Skeletal muscle tissue (tissue), 4 donors: ENCODE data around the gene SLCO3A1. TPM values are rescaled to one million over a fixed set of nuclear protein-coding genes. Genes with fewer than 3 reads are reported as not detected.

Experiments
- H3K27ac ChIP-seq: one replicate; pipeline ENCODE4 v1.7.0; 2013; ENCODE audit warnings: mild to moderate bottlenecking, low read depth, low read length, inconsistent platforms
- H3K27me3 ChIP-seq, 3 donors: one replicate each; pipeline ENCODE4 v1.7.0; 2013; ENCODE audit warnings: low read length in 3 of 3; ENCODE audit not compliant: control insufficient read depth in 3 of 3, insufficient read depth in 3 of 3
- H3K36me3 ChIP-seq, 3 donors: one replicate each; pipeline ENCODE4 v1.7.0; 2013; ENCODE audit warnings: low read length in 3 of 3; ENCODE audit not compliant: control insufficient read depth in 3 of 3, insufficient read depth in 3 of 3
- H3K4me1 ChIP-seq, 3 donors: one replicate each; pipeline ENCODE4 v1.7.0; 2013; ENCODE audit warnings: low read length in 3 of 3, mild to moderate bottlenecking in 3 of 3; ENCODE audit not compliant: control insufficient read depth in 3 of 3, insufficient read depth in 3 of 3
- H3K4me3 ChIP-seq, 3 donors: one replicate each; pipeline ENCODE4 v1.7.0; 2013; ENCODE audit warnings: low read length in 3 of 3
- H3K9ac ChIP-seq, 3 donors: one replicate each; pipeline ENCODE4 v1.7.0; 2013; ENCODE audit warnings: low read length in 3 of 3, mild to moderate bottlenecking in 3 of 3, moderate library complexity in 2 of 3, low read depth in 1 of 3
- H3K9me3 ChIP-seq, 3 donors: one replicate each; pipeline ENCODE4 v1.7.0; 2013; ENCODE audit warnings: low read length in 3 of 3; ENCODE audit not compliant: control insufficient read depth in 3 of 3
- total RNA-seq: library from RNA; depleted of rRNA; stranded (reverse); fragments of >200 nt; gene quantifications from one replicate; pipeline ENCODE4 v1.2.3, GENCODE V29; 2014
- donor health status: Osteomylitis.

The SLCO3A1 gene
- total RNA-seq, 1 donor from 2014 or later = 4.7 TPM

DNA sequence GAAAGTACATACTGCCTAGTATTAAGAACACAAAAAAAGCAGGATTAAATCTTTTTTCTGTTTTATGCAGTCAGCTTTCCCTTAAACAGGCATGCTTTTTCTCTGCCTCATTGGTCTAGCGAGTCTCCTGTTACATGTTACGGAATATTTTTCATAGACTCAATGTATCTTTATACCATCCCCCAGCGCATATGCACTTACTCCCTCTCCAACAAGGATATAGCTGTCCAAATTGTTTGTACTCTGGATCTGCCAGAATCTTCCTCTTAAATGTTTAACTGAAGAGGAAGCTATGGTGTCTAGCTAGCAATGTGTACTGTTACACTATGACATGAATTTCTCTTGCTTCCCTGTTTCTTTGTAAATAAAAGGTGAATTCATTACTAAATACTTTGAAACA is 9.2 kb upstream of the SLCO3A1 start:
- H3K27me3 ChIP-seq = peaks cover 0 to 3% (median 2%) of the 10 kb centered on the region in 3 donors
- H3K4me1 ChIP-seq = no peaks in the 10 kb centered on the region
- no peak overlapping the region for H3K4me3 ChIP-seq
- H3K9ac ChIP-seq = no peak overlapping the region
- H3K27ac ChIP-seq = no peak overlapping the region
- no peaks in the 10 kb centered on the region for H3K36me3 ChIP-seq
- H3K9me3 ChIP-seq = peaks cover 0 to 4% (median 2%) of the 10 kb centered on the region in 3 donors

DNA sequence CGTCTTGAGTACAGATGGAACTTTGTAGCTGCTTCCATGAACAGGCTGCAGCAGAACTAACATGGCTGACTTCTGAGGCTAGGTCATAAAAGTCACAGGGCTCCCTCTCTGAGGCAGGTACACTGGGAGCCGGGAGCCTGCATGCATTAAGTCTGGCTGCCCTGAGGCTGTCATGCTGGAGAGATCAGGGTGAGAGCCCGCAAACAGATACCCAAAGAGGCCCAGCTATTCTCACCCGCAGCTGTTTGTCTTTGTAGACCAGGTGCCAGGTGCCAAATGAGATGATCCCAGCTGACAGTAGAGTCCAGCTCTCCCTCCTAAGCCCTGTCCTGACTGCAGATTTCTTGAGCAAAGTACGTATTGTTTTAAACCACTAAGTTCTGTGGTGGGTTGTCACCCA is 8.6 kb upstream of the SLCO3A1 start:
- no peak overlapping the region for H3K27ac ChIP-seq
- peaks cover 0 to 3% (median 2%) of the 10 kb centered on the region in 3 donors for H3K27me3 ChIP-seq
- no peak overlapping the region for H3K4me3 ChIP-seq
- H3K9ac ChIP-seq = no peak overlapping the region
- peaks cover 0 to 4% (median 2%) of the 10 kb centered on the region in 3 donors for H3K9me3 ChIP-seq
- no peaks in the 10 kb centered on the region for H3K4me1 ChIP-seq
- H3K36me3 ChIP-seq = no peaks in the 10 kb centered on the region

DNA sequence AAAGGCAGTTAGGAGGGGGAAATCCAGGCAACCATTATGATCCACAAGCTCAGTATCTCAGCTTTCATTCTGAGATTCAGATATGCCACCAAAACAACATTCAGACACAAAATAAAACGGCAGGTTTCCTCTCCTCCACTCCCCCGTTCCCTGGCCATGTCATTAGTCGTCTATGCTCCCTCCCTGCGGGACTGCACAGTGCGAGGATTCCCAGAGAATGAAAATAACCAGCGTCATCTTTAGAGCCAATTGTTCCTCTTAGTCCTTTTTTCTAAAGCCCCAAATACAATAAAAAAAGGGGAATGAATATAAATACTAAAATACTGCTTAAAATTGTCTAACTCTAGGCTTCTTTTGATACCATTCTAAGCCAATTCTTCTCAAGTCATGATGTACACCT is 7.8 kb upstream of the SLCO3A1 start:
- no peak overlapping the region for H3K27ac ChIP-seq
- H3K4me3 ChIP-seq = no peak overlapping the region
- peaks cover 0 to 3% (median 2%) of the 10 kb centered on the region in 3 donors for H3K27me3 ChIP-seq
- H3K36me3 ChIP-seq = no peaks in the 10 kb centered on the region
- no peak overlapping the region for H3K9ac ChIP-seq
- peaks cover 0 to 4% (median 2%) of the 10 kb centered on the region in 3 donors for H3K9me3 ChIP-seq
- H3K4me1 ChIP-seq = no peaks in the 10 kb centered on the region

DNA sequence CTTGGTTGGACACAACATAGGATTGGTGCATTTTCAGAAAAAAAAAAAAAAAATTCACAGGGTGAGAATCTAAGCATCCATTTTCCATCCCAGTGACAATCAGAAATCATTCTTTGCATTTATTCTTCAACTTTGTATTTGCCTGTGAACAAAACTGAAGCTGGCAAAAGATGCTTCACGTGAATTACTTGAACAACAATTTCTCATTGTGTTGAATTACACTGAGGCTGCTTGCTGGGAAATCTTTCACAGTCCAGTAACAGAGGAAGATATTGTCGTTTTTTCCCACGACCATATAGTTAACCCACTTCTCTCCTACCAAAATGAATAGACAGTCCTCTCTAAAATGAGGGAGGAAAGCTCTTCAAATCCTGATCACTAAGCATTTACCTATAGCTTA is 4.3 kb upstream of the SLCO3A1 start:
- Histone ChIP-seq H3K27ac (no peak overlapping the region), H3K36me3 (no peaks in the 10 kb centered on the region), H3K27me3 (peaks cover 0 to 3% (median 2%) of the 10 kb centered on the region in 3 donors), H3K9me3 (no peaks in the 10 kb centered on the region), H3K4me3 (no peak overlapping the region), H3K9ac (no peak overlapping the region), H3K4me1 (peaks cover 11 to 14% (median 14%) of the 10 kb centered on the region in 3 donors)

DNA sequence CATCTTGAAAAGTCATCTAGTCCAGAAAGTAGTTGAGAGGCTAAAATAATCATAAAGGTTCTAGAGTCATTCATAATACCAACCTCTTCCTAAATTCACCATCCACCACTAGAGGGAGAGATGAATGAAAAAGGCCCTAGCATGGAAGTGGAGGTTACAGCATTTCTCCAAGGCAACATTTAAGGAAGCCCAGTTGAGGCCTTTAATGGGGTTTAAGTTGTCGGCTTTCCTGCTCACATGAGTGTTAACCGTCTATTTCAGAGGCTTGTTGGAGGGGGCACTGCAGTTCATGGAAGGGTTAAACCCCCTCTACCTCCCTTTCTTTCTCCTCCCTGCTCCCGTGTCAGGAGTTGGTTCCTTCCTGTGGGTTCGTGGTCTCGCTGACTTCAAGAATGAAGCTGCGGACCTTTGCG is 3.8 kb upstream of the SLCO3A1 start:
- no peaks in the 10 kb centered on the region for H3K9me3 ChIP-seq
- peaks cover 13 to 20% (median 17%) of the 10 kb centered on the region in 3 donors for H3K4me1 ChIP-seq
- H3K36me3 ChIP-seq = no peaks in the 10 kb centered on the region
- no peak overlapping the region for H3K4me3 ChIP-seq
- no peak overlapping the region for H3K9ac ChIP-seq
- H3K27me3 ChIP-seq = peaks cover 0 to 3% (median 2%) of the 10 kb centered on the region in 3 donors
- no peak overlapping the region for H3K27ac ChIP-seq

DNA sequence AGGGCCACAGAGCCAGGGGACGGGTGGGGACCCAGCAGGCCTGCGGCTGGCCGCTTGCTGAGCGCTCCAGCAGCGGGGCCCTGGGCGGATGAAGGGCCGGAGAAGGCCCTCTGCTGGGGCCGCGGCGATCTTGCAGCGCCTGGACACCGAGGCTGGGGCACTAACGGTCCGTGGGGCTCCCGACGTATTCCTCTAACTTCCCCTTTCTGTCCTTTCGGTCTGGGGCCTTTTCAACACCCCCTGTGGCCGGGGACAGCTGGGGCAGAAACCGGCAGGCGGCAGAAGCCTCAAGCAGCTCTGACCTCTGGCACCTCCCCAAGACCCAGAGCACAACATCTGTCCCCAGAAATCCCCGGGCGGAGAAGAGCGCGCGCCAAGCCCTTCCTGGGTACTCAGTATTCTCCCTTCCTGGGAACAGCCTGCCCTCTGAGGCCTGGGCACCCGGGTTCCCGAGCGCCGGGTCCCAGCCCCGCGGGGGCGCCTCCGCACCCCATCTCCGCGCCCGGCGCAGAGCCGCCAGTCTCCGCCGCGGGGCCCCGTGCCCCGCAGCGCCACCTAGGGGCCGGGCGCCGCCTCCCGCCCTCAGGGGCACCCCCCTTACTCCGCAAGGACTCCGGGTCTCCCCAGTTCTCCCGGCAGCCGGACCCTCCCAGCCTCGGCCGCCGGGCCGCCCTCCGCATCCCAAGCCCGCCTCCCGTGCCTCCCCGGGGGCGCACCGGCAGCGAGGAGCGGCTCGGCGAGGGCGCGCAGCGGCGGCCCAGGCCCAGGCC is 582 bp upstream of the SLCO3A1 start:
- Histone ChIP-seq H3K9me3 (no peaks in the 10 kb centered on the region), H3K4me3 (peak overlapping the region; percentile 71 to 80 (median 77)), H3K27ac (peak overlapping the region; percentile 85), H3K36me3 (no peaks in the 10 kb centered on the region), H3K27me3 (no peaks in the 10 kb centered on the region), H3K4me1 (peaks cover 15 to 27% (median 26%) of the 10 kb centered on the region in 3 donors), H3K9ac (peak overlapping the region; percentile 40 to 85 (median 78))

DNA sequence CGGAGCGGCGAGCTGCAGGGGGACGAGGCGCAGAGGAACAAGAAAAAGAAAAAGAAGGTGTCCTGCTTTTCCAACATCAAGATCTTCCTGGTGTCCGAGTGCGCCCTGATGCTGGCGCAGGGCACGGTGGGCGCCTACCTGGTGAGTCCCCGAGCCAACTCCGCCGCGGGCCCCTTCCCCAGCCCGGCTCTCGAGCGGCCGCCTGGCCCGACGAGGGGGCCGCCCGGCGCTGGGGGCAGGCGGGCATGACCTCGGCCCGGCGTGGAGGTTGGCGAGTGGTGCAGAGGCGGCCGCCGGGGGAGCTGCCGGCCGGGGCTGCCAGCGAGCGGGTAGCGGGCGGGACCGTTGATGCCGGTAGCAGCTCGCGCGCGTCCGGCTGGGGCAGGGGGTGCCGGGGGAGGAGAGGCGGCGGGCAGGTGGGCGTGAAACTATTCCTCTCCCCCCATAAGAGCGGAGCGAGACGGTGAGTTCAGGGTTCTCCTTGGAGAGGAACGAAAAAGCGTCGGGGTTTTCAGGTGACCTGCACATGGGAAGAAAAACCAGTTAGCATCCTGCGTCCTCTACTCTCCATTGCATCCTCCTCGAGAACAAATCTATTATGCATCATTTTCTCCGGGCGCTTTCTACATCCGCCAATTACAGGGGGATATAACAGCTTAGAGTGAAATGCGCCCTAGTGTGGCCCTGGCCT is 585 bp downstream of the SLCO3A1 start:
- Histone ChIP-seq H3K4me3 (peak overlapping the region; percentile 60 to 80 (median 71)), H3K4me1 (peaks cover 15 to 27% (median 26%) of the 10 kb centered on the region in 3 donors), H3K27me3 (no peaks in the 10 kb centered on the region), H3K27ac (peak overlapping the region; percentile 31), H3K36me3 (peaks cover 0 to 3% (median 0%) of the 10 kb centered on the region in 3 donors), H3K9me3 (no peaks in the 10 kb centered on the region), H3K9ac (peak overlapping the region in 2 of 3 donors; percentile 40 to 47)

DNA sequence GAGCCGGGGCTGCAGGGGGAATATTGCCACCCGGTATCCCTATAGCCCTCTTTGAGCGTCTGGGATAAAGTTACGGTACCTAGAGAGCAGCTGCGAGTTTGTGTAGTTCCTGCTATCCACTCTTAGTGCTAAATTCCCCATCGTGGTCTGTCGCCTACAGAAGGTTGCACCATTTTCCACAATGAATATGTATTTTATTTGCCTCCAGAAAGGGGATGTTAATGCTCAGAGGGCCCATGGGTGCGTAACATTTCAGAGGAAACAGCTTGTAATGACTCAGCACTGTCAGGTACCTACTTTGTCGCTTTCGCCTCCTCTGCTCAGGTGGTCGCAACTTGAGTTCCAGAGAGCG is 1.1 kb downstream of the SLCO3A1 start:
- Histone ChIP-seq H3K9ac (peak overlapping the region in 1 of 3 donors; percentile 40), H3K4me3 (peak overlapping the region; percentile 52 to 66 (median 60)), H3K27me3 (no peaks in the 10 kb centered on the region), H3K27ac (peak overlapping the region; percentile 31), H3K4me1 (peaks cover 15 to 27% (median 26%) of the 10 kb centered on the region in 3 donors), H3K36me3 (peaks cover 0 to 3% (median 0%) of the 10 kb centered on the region in 3 donors), H3K9me3 (no peaks in the 10 kb centered on the region)

DNA sequence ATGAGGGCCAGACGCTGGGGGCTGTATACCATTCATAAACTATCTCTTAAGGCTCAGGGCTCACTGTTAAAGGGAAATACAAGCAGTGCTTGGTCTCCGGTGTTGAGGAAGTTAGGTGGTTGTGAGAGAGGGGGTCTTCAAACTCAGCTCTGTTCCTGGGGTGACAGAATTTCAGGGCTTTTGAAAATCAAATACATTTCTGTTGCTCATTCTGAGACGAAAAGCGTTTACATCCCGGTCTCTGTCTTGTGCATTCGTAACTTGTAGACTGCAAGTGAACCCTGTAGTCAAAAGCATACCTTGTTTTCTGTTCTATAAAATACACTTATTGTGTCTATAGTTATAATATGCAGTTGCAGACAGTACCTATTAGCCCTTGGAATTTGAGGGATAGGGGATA is 1.7 kb downstream of the SLCO3A1 start:
- H3K9ac ChIP-seq = no peak overlapping the region
- no peak overlapping the region for H3K27ac ChIP-seq
- peak overlapping the region in 1 of 3 donors; percentile 60 for H3K4me3 ChIP-seq

More for the DNA sequence above, 1.7 kb downstream of the SLCO3A1 start:
- Histone ChIP-seq H3K9me3 (no peaks in the 10 kb centered on the region), H3K36me3 (peaks cover 0 to 3% (median 0%) of the 10 kb centered on the region in 3 donors), H3K27me3 (no peaks in the 10 kb centered on the region), H3K4me1 (peaks cover 15 to 27% (median 26%) of the 10 kb centered on the region in 3 donors)
